Chondrocyte (in vitro differentiated cells): Measurements from ENCODE around the gene RAB11FIP3. TPM values are rescaled to one million over a fixed set of nuclear protein-coding genes. Genes with fewer than 3 reads are reported as not detected.

ENCODE experiments used
- DNase-seq: peaks from one replicate; pipeline ENCODE4 v3.0.0; 2021; ENCODE audit warnings: mixed read lengths, low spot score
- H3K27ac Mint-ChIP-seq: one replicate; pipeline ENCODE4 v1.8.0; 2021; ENCODE audit warnings: mild to moderate bottlenecking, moderate library complexity, mixed read lengths; ENCODE audit not compliant: unreplicated experiment
- H3K27me3 Mint-ChIP-seq: 2 replicates; pipeline ENCODE4 v1.8.0; 2021; ENCODE audit warnings: low read depth, mixed read lengths
- H3K36me3 Mint-ChIP-seq: 2 replicates; pipeline ENCODE4 v1.8.0; 2021; ENCODE audit warnings: low read depth, mixed read lengths
- H3K4me1 Mint-ChIP-seq: 2 replicates; pipeline ENCODE4 v1.8.0; 2021; ENCODE audit warnings: low read depth, mild to moderate bottlenecking, mixed read lengths
- H3K4me3 Mint-ChIP-seq: one replicate; pipeline ENCODE4 v1.8.0; 2021; ENCODE audit warnings: mild to moderate bottlenecking, moderate library complexity, mixed read lengths; ENCODE audit not compliant: unreplicated experiment
- H3K9me3 Mint-ChIP-seq: 2 replicates; pipeline ENCODE4 v1.8.0; 2021; ENCODE audit warnings: low read depth, mixed read lengths
- total RNA-seq: library from RNA; stranded (reverse); gene quantifications from 3 replicates; pipeline ENCODE4 v1.2.1, GENCODE V29; 2021
- TF ChIP-seq, protein P1 (sequence below): fragments of 200-600 bp; sonication (generic); IDR thresholded peaks from 2 replicates; pipeline ENCODE4 v1.5.0; 2021; ENCODE audit warnings: antibody characterized with exemption, mild to moderate bottlenecking, moderate library complexity

RAB11FIP3 gene
- total RNA-seq, 1 donor from 2014 or later = 45.1 TPM

GRCh38 chr16:526181-527014 lies 100.9 kb downstream of the RAB11FIP3 start:
- no peak for DNase-seq
- H3K27me3 Mint-ChIP-seq = no peaks in the 10 kb centered on the region
- peak overlapping the region; percentile 99 for H3K27ac Mint-ChIP-seq
- H3K9me3 Mint-ChIP-seq = no peaks in the 10 kb centered on the region
- peak overlapping the region; percentile 89 for H3K4me3 Mint-ChIP-seq
- H3K36me3 Mint-ChIP-seq = peaks cover 2% of the 10 kb centered on the region
- H3K4me1 Mint-ChIP-seq = peaks cover 45% of the 10 kb centered on the region
- TF ChIP-seq, protein P1, sequence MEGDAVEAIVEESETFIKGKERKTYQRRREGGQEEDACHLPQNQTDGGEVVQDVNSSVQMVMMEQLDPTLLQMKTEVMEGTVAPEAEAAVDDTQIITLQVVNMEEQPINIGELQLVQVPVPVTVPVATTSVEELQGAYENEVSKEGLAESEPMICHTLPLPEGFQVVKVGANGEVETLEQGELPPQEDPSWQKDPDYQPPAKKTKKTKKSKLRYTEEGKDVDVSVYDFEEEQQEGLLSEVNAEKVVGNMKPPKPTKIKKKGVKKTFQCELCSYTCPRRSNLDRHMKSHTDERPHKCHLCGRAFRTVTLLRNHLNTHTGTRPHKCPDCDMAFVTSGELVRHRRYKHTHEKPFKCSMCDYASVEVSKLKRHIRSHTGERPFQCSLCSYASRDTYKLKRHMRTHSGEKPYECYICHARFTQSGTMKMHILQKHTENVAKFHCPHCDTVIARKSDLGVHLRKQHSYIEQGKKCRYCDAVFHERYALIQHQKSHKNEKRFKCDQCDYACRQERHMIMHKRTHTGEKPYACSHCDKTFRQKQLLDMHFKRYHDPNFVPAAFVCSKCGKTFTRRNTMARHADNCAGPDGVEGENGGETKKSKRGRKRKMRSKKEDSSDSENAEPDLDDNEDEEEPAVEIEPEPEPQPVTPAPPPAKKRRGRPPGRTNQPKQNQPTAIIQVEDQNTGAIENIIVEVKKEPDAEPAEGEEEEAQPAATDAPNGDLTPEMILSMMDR = no peak

DNA sequence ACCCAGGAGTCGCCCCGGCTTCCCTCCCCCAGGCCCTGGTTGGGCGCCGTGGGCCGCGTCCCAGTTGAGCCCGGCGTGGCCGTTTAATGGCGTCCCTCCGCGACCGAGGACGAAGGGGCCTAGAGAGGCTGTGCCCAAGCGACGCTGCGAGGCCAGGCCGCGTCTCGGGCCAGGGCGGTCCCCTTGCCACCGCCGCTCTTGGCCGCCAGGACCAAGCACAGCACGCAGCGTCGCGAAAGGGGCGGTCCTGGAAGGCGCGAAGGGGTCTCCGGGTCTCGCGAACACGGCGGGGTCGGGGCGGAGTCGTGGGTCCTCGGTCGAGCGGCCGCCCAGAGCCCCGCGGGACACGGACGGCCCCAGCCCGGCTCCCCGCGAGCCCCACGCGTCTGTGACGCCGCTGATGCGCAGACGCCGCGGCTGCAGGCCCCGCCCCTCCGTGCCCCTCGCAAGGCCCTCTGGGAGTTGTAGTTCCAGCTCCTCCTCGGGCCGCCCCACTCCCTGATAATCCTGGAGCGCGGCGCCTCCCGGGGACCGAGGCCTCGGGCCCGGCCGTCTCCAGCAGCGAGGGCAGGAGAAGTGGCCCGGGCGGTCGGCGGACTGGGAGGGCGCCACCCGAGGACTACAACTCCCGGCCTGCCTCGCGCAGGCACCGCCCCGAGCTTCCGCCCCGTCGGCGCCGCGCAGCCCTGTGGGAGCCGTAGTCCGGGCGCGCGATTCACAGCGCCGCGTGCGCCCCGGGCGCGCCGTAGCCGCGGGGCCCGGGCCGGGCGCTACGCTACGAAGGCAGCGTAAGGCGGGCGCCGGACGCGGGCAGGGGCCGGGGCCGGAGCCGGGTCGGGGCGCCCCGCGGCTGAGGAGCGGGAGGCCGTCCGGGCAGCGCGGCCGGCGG lies 101.8 kb downstream of the RAB11FIP3 start, which contains the start of gene CAPN15:
Gene CAPN15, plus strand, starts transcription at position 698 of the 889 bp plus-strand sequence. CDS start 19,127 bp downstream, outside the sequence.
- no peaks in the 10 kb centered on the region for H3K27me3 Mint-ChIP-seq
- TF ChIP-seq, protein P1 = peak; percentile 64
- no peak for DNase-seq
- H3K4me3 Mint-ChIP-seq = peak within 1 kb of the TSS; percentile 89
- peaks cover 2% of the 10 kb centered on the region for H3K36me3 Mint-ChIP-seq
- H3K27ac Mint-ChIP-seq = peak within 1 kb of the TSS; percentile 99
- H3K9me3 Mint-ChIP-seq = no peaks in the 10 kb centered on the region
- H3K4me1 Mint-ChIP-seq = peaks cover 45% of the 10 kb centered on the region

DNA sequence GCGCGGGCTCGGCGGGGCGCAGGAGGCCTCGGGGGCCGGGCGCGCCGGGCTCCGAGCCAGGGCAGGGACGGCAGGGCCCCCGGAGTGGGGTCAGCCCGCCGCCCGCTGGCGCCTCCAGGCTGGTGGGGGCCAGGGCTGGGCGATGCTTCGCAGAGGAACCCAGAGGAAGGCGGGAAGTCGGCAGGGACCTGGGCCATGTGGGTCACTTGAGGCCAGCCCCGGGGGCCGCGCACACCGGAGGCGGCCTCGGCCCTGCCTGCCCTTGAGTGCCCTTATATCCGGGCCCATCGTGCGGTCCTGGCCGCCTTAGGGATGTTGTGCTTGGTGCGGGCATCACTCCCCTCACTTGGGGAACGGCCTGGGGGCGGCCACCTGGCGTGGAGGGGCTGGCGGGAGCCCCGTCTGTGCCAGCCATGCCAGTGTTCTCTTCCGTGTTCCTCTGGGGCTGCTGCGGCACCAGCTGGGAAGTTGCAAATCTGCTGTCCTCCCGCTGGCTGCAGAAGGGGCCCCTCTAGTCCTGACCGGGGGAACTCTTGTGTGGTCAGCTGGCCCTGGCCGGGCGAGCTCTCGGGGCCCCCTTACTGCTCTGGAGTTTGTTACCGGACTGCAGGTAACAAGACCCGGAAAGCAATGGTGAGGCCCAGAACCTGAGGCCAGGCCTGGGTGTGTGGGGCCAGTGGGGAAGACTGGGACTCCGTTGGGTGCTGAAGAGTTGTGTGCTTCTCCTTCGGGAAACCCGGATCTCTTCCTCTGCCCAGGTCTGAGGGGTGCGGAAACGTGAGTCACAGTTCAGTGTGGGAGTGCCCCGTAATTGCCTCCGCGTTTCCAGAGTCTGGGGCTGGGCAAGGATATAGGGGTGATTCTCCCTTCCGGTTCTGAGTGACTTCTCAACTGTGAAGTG lies 102.9 kb downstream of the RAB11FIP3 start:
- Mint-ChIP-seq H3K4me3 (peak overlapping the region; percentile 86), H3K27me3 (no peaks in the 10 kb centered on the region), H3K36me3 (peaks cover 2% of the 10 kb centered on the region), H3K9me3 (no peaks in the 10 kb centered on the region), H3K27ac (peak overlapping the region; percentile 87), H3K4me1 (peaks cover 45% of the 10 kb centered on the region)
- no peak for DNase-seq
- TF ChIP-seq, protein P1 = no peak

DNA sequence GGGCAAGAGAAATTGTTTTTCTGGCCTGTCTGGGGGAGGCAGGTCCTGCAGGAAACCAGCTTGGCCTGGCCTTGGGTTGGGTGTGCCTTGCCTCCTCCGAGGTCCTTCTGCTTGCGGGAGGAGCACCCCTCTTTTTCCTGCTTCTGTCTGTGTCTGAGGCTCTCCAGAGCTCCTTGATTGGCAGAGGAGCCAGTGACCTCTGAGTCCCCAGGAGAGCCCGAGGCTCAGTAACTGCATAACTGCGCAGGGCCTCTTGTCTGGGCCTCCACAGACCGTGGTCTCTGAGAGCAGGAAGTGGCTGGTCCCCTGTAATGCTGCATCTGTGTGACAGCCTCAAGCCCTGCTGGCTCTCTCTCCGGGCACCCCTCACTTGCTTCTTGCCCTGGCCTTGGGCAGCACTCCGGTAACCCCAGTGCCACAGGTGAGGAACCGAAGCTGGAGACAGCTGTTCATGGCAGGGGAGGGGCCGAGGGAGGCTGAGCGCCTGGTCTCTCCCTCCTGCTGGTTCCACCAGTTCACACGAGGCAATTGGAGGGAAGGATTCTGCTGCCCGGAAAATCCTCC lies 103.6 kb downstream of the RAB11FIP3 start:
- Mint-ChIP-seq H3K27me3 (no peaks in the 10 kb centered on the region), H3K4me1 (peaks cover 43% of the 10 kb centered on the region), H3K4me3 (peak overlapping the region; percentile 86), H3K27ac (peak overlapping the region; percentile 87), H3K9me3 (no peaks in the 10 kb centered on the region), H3K36me3 (peaks cover 2% of the 10 kb centered on the region)
- TF ChIP-seq, protein P1 = no peak
- DNase-seq = no peak
